GM23338 (cell line): ENCODE measurements around the gene IGFBP6. TPM values are rescaled to one million over a fixed set of nuclear protein-coding genes. Genes with fewer than 3 reads are reported as not detected.

Experiments used
- ATAC-seq: fragments of 200-7000 bp; cut with Tn5 transposase; 3 replicates; pipeline ENCODE4 v1.9.1; 2020
- DNase-seq: peaks from one replicate; pipeline ENCODE4 v3.0.0-alpha.2; 2015; ENCODE audit warnings: low spot score
- H2AFZ ChIP-seq: fragments of 200-600 bp; sonication (generic); 2 replicates; pipeline ENCODE4 v1.8.0; 2016; ENCODE audit warnings: antibody characterized with exemption, mild to moderate bottlenecking, moderate library complexity
- H3F3A ChIP-seq: fragments of 200-600 bp; sonication (generic); replicated peaks from 2 replicates; pipeline ENCODE4 v1.8.0; 2017; ENCODE audit warnings: antibody characterized with exemption, mixed run types, low read depth
- H3K27ac ChIP-seq: fragments of 200-600 bp; sonication (generic); 2 replicates; pipeline ENCODE4 v1.6.1; 2016; ENCODE audit warnings: low read depth
- H3K27me3 ChIP-seq: fragments of 200-600 bp; sonication (generic); 2 replicates; pipeline ENCODE4 v1.8.0; 2016; ENCODE audit warnings: mild to moderate bottlenecking, mixed run types, moderate library complexity; ENCODE audit not compliant: insufficient read depth
- H3K36me3 ChIP-seq: fragments of 200-600 bp; sonication (generic); 2 replicates; pipeline ENCODE4 v1.8.0; 2016; ENCODE audit warnings: mild to moderate bottlenecking; ENCODE audit not compliant: insufficient read depth
- H3K4me1 ChIP-seq: fragments of 200-600 bp; sonication (generic); 2 replicates; pipeline ENCODE4 v1.8.0; 2016; ENCODE audit warnings: mild to moderate bottlenecking, moderate library complexity; ENCODE audit not compliant: insufficient read depth
- H3K4me2 ChIP-seq: fragments of 200-600 bp; sonication (generic); 2 replicates; pipeline ENCODE4 v1.7.1; 2017; ENCODE audit warnings: mixed run types
- H3K4me3 ChIP-seq: fragments of 200-600 bp; sonication (generic); 2 replicates; pipeline ENCODE4 v1.6.1; 2016; ENCODE audit warnings: mixed run types
- H3K79me2 ChIP-seq: fragments of 200-600 bp; sonication (generic); replicated peaks from 2 replicates; pipeline ENCODE4 v1.8.0; 2017; ENCODE audit warnings: mild to moderate bottlenecking; ENCODE audit not compliant: insufficient read depth
- H3K9me2 ChIP-seq: fragments of 200-600 bp; sonication (generic); 2 replicates; pipeline ENCODE4 v1.8.0; 2017; ENCODE audit not compliant: insufficient read depth
- H4K20me1 ChIP-seq: fragments of 200-600 bp; sonication (generic); replicated peaks from 2 replicates; pipeline ENCODE4 v1.8.0; 2017; ENCODE audit warnings: mild to moderate bottlenecking; ENCODE audit not compliant: insufficient read depth
- H3K27ac Mint-ChIP-seq: 2 replicates; pipeline ENCODE4 v1.8.0; 2020; ENCODE audit warnings: inconsistent platforms, mild to moderate bottlenecking, moderate library complexity, mixed read lengths
- H3K27me3 Mint-ChIP-seq: 3 replicates; pipeline ENCODE4 v1.8.0; 2022; ENCODE audit warnings: low read depth, mild to moderate bottlenecking, moderate library complexity, mixed read lengths, inconsistent platforms; ENCODE audit not compliant: insufficient read depth, poor library complexity
- H3K36me3 Mint-ChIP-seq: 3 replicates; pipeline ENCODE4 v1.8.0; 2021; ENCODE audit warnings: low read depth, mild to moderate bottlenecking, inconsistent platforms, moderate library complexity, mixed read lengths
- H3K4me1 Mint-ChIP-seq: 3 replicates; pipeline ENCODE4 v1.8.0; 2020; ENCODE audit warnings: mild to moderate bottlenecking, inconsistent platforms, mixed read lengths
- H3K4me3 Mint-ChIP-seq: 3 replicates; pipeline ENCODE4 v1.8.0; 2021; ENCODE audit warnings: moderate library complexity, mild to moderate bottlenecking, inconsistent platforms, mixed read lengths
- H3K9me3 Mint-ChIP-seq: 3 replicates; pipeline ENCODE4 v1.8.0; 2020; ENCODE audit warnings: moderate library complexity, mild to moderate bottlenecking, inconsistent platforms, mixed read lengths
- CREB1 ChIP-seq: fragments of 250-450 bp; sonication (Bioruptor Pico); IDR thresholded peaks from 2 replicates; pipeline ENCODE4 v1.5.0; 2020; ENCODE audit warnings: low read depth, mild to moderate bottlenecking, moderate library complexity
- EZH2 ChIP-seq: fragments of 200-600 bp; sonication (generic); IDR thresholded peaks from one replicate; pipeline ENCODE4 v1.8.0; 2017; ENCODE audit warnings: antibody characterized with exemption, mild to moderate bottlenecking, low read depth; ENCODE audit not compliant: unreplicated experiment
- EZH2phosphoT487 ChIP-seq: fragments of 200-600 bp; sonication (generic); IDR thresholded peaks from one replicate; pipeline ENCODE4 v1.8.1; 2018; ENCODE audit warnings: antibody characterized with exemption; ENCODE audit not compliant: unreplicated experiment
- JUNB ChIP-seq: IDR thresholded peaks from one replicate; pipeline ENCODE4 v1.6.1; 2016; ENCODE audit warnings: antibody characterized with exemption; ENCODE audit not compliant: unreplicated experiment
- NANOG ChIP-seq: IDR thresholded peaks from 2 replicates; pipeline ENCODE4 v1.6.1; 2016; ENCODE audit warnings: antibody characterized with exemption, borderline replicate concordance
- POLR2AphosphoS5 ChIP-seq: IDR thresholded peaks from 2 replicates; pipeline ENCODE4 v1.6.1; 2016; ENCODE audit warnings: antibody characterized with exemption, low read depth
- STAT1 ChIP-seq: IDR thresholded peaks from one replicate; pipeline ENCODE4 v1.6.1; 2016; ENCODE audit warnings: antibody characterized with exemption; ENCODE audit not compliant: unreplicated experiment
- ZNF114 ChIP-seq: fragments of 250-450 bp; sonication (Bioruptor Pico); IDR thresholded peaks from 2 replicates; pipeline ENCODE4 v1.5.0; 2020; ENCODE audit warnings: mild to moderate bottlenecking, moderate library complexity
- ZNF331 ChIP-seq: fragments of 250-450 bp; sonication (Bioruptor Pico); IDR thresholded peaks from 2 replicates; pipeline ENCODE4 v1.5.0; 2020; ENCODE audit warnings: low read depth, mild to moderate bottlenecking, moderate library complexity
- polyA plus RNA-seq: library from polyadenylated mRNA; unstranded; fragments of >200 nt; fragmentation: Nextera tagmentation; extraction: Ambion mirVana; gene quantifications from 2 replicates; pipeline ENCODE4 v1.2.1, GENCODE V29; 2016
- total RNA-seq: library from RNA; depleted of rRNA; stranded (reverse); fragments of >200 nt; shearing (Covaris generic); gene quantifications from 2 replicates; pipeline ENCODE4 v1.2.3, GENCODE V29; 2014
- TF ChIP-seq, protein P1 (sequence below), 2 experiments: fragments of 200-600 bp in 1 of 2; sonication (generic) in 1 of 2; conservative IDR thresholded peaks; 2 replicates each; pipeline versions ENCODE4 v1.5.1 to v1.6.1; 2016 to 2017; ENCODE audit warnings: antibody characterized with exemption in 2 of 2, low read depth in 2 of 2, mild to moderate bottlenecking in 2 of 2, moderate library complexity in 1 of 2
- TF ChIP-seq, protein P2 (sequence below): IDR thresholded peaks from one replicate; pipeline ENCODE4 v1.6.1; 2018; ENCODE audit warnings: antibody characterized with exemption; ENCODE audit not compliant: unreplicated experiment
- TF ChIP-seq, protein P3 (sequence below): fragments of 250-450 bp; sonication (Bioruptor Pico); IDR thresholded peaks from 2 replicates; pipeline ENCODE4 v1.5.0; 2020; ENCODE audit warnings: mild to moderate bottlenecking, moderate library complexity
- TF ChIP-seq, protein P4 (sequence below): IDR thresholded peaks from 2 replicates; pipeline ENCODE4 v1.6.1; 2016; ENCODE audit warnings: antibody characterized with exemption

IGFBP6 gene
- total and polyA plus RNA-seq, 2 experiments from 2014 or later: 14.7 to 16.6 TPM

DNA sequence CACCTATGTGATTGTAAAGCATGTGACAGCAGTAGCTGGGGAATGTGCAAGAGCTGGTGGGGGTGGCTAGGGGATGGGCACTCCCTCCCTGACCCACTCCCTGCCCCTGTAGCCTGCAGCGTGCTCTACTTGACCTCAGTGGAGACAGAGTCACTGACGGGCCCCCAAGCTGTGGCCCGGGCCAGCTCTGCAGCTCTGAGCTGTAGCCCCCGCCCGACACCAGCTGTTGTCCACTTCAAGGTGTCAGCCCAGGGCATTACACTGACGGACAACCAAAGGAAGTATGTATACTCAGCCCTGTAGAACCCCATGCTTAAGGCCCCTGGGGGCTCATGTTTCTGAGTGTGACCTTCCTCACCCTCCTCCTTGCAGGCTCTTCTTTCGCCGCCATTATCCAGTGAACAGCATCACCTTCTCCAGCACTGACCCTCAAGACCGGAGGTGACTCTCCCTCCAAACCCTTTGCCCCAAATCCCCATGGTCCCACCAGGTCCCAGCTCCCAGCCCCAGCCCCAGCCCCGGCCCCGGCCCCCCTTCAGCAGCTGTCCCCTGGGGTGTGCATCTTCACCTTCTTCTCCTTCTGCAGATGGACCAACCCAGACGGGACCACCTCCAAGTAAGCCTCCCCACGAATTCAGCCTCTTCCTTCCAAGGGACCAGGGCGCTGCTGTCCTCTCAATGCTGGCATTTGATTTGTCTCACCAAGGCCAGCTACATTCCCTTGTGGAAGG lies 34.3 kb upstream of the IGFBP6 start:
- no peaks in the 10 kb centered on the region for H3F3A ChIP-seq
- ATAC-seq: no peak
- H2AFZ ChIP-seq: no peak overlapping the region
- H3K4me3 ChIP-seq: no peak overlapping the region
- no peak for DNase-seq
- TF ChIP-seq ZNF114 (CRISPR knock-in tag): no peak
- no peak for TF ChIP-seq NANOG
- TF ChIP-seq, protein P1, sequence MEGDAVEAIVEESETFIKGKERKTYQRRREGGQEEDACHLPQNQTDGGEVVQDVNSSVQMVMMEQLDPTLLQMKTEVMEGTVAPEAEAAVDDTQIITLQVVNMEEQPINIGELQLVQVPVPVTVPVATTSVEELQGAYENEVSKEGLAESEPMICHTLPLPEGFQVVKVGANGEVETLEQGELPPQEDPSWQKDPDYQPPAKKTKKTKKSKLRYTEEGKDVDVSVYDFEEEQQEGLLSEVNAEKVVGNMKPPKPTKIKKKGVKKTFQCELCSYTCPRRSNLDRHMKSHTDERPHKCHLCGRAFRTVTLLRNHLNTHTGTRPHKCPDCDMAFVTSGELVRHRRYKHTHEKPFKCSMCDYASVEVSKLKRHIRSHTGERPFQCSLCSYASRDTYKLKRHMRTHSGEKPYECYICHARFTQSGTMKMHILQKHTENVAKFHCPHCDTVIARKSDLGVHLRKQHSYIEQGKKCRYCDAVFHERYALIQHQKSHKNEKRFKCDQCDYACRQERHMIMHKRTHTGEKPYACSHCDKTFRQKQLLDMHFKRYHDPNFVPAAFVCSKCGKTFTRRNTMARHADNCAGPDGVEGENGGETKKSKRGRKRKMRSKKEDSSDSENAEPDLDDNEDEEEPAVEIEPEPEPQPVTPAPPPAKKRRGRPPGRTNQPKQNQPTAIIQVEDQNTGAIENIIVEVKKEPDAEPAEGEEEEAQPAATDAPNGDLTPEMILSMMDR (conservative IDR thresholded peaks at IDR 0.05; ENCODE audit: low read depth in 2 of 2): no peak
- no peak for TF ChIP-seq POLR2AphosphoS5
- TF ChIP-seq, protein P2, sequence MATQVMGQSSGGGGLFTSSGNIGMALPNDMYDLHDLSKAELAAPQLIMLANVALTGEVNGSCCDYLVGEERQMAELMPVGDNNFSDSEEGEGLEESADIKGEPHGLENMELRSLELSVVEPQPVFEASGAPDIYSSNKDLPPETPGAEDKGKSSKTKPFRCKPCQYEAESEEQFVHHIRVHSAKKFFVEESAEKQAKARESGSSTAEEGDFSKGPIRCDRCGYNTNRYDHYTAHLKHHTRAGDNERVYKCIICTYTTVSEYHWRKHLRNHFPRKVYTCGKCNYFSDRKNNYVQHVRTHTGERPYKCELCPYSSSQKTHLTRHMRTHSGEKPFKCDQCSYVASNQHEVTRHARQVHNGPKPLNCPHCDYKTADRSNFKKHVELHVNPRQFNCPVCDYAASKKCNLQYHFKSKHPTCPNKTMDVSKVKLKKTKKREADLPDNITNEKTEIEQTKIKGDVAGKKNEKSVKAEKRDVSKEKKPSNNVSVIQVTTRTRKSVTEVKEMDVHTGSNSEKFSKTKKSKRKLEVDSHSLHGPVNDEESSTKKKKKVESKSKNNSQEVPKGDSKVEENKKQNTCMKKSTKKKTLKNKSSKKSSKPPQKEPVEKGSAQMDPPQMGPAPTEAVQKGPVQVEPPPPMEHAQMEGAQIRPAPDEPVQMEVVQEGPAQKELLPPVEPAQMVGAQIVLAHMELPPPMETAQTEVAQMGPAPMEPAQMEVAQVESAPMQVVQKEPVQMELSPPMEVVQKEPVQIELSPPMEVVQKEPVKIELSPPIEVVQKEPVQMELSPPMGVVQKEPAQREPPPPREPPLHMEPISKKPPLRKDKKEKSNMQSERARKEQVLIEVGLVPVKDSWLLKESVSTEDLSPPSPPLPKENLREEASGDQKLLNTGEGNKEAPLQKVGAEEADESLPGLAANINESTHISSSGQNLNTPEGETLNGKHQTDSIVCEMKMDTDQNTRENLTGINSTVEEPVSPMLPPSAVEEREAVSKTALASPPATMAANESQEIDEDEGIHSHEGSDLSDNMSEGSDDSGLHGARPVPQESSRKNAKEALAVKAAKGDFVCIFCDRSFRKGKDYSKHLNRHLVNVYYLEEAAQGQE: no peak
- no peak for TF ChIP-seq ZNF331 (CRISPR knock-in tag)
- TF ChIP-seq, protein P3, sequence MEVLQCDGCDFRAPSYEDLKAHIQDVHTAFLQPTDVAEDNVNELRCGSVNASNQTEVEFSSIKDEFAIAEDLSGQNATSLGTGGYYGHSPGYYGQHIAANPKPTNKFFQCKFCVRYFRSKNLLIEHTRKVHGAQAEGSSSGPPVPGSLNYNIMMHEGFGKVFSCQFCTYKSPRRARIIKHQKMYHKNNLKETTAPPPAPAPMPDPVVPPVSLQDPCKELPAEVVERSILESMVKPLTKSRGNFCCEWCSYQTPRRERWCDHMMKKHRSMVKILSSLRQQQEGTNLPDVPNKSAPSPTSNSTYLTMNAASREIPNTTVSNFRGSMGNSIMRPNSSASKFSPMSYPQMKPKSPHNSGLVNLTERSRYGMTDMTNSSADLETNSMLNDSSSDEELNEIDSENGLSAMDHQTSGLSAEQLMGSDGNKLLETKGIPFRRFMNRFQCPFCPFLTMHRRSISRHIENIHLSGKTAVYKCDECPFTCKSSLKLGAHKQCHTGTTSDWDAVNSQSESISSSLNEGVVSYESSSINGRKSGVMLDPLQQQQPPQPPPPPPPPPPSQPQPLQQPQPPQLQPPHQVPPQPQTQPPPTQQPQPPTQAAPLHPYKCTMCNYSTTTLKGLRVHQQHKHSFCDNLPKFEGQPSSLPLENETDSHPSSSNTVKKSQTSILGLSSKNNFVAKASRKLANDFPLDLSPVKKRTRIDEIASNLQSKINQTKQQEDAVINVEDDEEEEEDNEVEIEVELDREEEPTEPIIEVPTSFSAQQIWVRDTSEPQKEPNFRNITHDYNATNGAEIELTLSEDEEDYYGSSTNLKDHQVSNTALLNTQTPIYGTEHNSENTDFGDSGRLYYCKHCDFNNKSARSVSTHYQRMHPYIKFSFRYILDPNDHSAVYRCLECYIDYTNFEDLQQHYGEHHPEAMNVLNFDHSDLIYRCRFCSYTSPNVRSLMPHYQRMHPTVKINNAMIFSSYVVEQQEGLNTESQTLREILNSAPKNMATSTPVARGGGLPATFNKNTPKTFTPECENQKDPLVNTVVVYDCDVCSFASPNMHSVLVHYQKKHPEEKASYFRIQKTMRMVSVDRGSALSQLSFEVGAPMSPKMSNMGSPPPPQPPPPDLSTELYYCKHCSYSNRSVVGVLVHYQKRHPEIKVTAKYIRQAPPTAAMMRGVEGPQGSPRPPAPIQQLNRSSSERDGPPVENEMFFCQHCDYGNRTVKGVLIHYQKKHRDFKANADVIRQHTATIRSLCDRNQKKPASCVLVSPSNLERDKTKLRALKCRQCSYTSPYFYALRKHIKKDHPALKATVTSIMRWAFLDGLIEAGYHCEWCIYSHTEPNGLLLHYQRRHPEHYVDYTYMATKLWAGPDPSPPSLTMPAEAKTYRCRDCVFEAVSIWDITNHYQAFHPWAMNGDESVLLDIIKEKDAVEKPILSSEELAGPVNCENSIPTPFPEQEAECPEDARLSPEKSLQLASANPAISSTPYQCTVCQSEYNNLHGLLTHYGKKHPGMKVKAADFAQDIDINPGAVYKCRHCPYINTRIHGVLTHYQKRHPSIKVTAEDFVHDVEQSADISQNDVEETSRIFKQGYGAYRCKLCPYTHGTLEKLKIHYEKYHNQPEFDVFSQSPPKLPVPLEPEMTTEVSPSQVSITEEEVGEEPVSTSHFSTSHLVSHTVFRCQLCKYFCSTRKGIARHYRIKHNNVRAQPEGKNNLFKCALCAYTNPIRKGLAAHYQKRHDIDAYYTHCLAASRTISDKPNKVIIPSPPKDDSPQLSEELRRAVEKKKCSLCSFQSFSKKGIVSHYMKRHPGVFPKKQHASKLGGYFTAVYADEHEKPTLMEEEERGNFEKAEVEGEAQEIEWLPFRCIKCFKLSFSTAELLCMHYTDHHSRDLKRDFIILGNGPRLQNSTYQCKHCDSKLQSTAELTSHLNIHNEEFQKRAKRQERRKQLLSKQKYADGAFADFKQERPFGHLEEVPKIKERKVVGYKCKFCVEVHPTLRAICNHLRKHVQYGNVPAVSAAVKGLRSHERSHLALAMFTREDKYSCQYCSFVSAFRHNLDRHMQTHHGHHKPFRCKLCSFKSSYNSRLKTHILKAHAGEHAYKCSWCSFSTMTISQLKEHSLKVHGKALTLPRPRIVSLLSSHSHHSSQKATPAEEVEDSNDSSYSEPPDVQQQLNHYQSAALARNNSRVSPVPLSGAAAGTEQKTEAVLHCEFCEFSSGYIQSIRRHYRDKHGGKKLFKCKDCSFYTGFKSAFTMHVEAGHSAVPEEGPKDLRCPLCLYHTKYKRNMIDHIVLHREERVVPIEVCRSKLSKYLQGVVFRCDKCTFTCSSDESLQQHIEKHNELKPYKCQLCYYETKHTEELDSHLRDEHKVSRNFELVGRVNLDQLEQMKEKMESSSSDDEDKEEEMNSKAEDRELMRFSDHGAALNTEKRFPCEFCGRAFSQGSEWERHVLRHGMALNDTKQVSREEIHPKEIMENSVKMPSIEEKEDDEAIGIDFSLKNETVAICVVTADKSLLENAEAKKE (CRISPR knock-in tag): no peak
- TF ChIP-seq, protein P4, sequence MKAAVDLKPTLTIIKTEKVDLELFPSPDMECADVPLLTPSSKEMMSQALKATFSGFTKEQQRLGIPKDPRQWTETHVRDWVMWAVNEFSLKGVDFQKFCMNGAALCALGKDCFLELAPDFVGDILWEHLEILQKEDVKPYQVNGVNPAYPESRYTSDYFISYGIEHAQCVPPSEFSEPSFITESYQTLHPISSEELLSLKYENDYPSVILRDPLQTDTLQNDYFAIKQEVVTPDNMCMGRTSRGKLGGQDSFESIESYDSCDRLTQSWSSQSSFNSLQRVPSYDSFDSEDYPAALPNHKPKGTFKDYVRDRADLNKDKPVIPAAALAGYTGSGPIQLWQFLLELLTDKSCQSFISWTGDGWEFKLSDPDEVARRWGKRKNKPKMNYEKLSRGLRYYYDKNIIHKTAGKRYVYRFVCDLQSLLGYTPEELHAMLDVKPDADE: no peak
- no peak for TF ChIP-seq CREB1 (CRISPR knock-in tag)
- no peak for TF ChIP-seq EZH2
- TF ChIP-seq STAT1: no peak
- no peak for TF ChIP-seq JUNB
- TF ChIP-seq EZH2phosphoT487: no peak
- Mint-ChIP-seq H3K4me3 (no peak overlapping the region), H3K27ac (no peak overlapping the region), H3K36me3 (peaks cover 3% of the 10 kb centered on the region; the same call in 1 of the 3 replicates), H3K4me1 (peaks cover 11% of the 10 kb centered on the region), H3K9me3 (no peaks in the 10 kb centered on the region), H3K27me3 (peaks cover 14% of the 10 kb centered on the region)
- no peaks in the 10 kb centered on the region for H3K79me2 ChIP-seq
- H3K27ac ChIP-seq: no peak overlapping the region
- no peaks in the 10 kb centered on the region for H4K20me1 ChIP-seq
- no peaks in the 10 kb centered on the region for H3K9me2 ChIP-seq
- no peaks in the 10 kb centered on the region for H3K4me1 ChIP-seq
- H3K27me3 ChIP-seq: peaks cover 3% of the 10 kb centered on the region; the same call in 1 of the 2 replicates
- no peaks in the 10 kb centered on the region; the same call in 1 of the 2 replicates for H3K36me3 ChIP-seq
- no peak overlapping the region for H3K4me2 ChIP-seq
